ENCODE measurements around the gene WDFY4.

GRCh38 chr10:48653347-48653746, 31.3 kb upstream of the WDFY4 start:
- TF ChIP-seq POLR2A (IDR thresholded peaks at IDR 0.05; ENCODE audit: low read depth, low read length) (no peak), CTCF (conservative IDR thresholded peaks at IDR 0.05; ENCODE audit: low read depth, low read length) (no peak), CHD1 (IDR thresholded peaks at IDR 0.05; ENCODE audit: low read depth, low read length) (no peak), RAD21 (IDR thresholded peaks at IDR 0.05; ENCODE audit: low read length) (no peak), USF2 (IDR thresholded peaks at IDR 0.05; ENCODE audit: low read depth, low read length) (no peak), BHLHE40 (IDR thresholded peaks at IDR 0.05; ENCODE audit: low read depth, low read length) (no peak), MXI1 (IDR thresholded peaks at IDR 0.05; ENCODE audit: borderline replicate concordance, low read depth, low read length) (no peak), ELK1 (IDR thresholded peaks at IDR 0.05; ENCODE audit: borderline replicate concordance, low read depth, low read length) (no peak), RCOR1 (IDR thresholded peaks at IDR 0.05; ENCODE audit: insufficient replicate concordance, low read length) (no peak), MAFK (IDR thresholded peaks at IDR 0.05; ENCODE audit: low read depth, low read length) (no peak), RFX5 (IDR thresholded peaks at IDR 0.05; ENCODE audit: low read depth, low read length) (no peak)

Data from IMR-90 (cell line).